Esophagus squamous epithelium (tissue), 5 donors: ENCODE data around the gene TNFSF12. TPM values are rescaled to one million over a fixed set of nuclear protein-coding genes. Genes with fewer than 3 reads are reported as not detected.

Experiments used
- DNase-seq: peaks from one replicate; lab custom pipeline; 2025; lab: John Stamatoyannopoulos, UW
- H3K27ac ChIP-seq, 4 donors: fragments of 200-600 bp; sonication (generic); one replicate each; pipeline ENCODE4 v1.5.1; 2016 to 2019; ENCODE audit warnings: mild to moderate bottlenecking in 1 of 4
- H3K27me3 ChIP-seq, 4 donors: fragments of 200-600 bp; sonication (generic); 1 replicate in 3 of 4; 2 replicates in 1 of 4; pipeline versions ENCODE4 v1.5.1 to v1.6.0; 2017 to 2021; ENCODE audit warnings: antibody characterized with exemption in 1 of 4
- H3K36me3 ChIP-seq, 3 donors: fragments of 200-600 bp; sonication (generic); one replicate each; pipeline ENCODE4 v1.5.1; 2016 to 2019
- H3K4me1 ChIP-seq, 3 donors: fragments of 200-600 bp; sonication (generic); one replicate each; pipeline ENCODE4 v1.5.1; 2017 to 2019
- H3K4me3 ChIP-seq, 4 donors: fragments of 200-600 bp; sonication (generic); 1 replicate in 3 of 4; 2 replicates in 1 of 4; pipeline ENCODE4 v1.5.1; 2016 to 2019; ENCODE audit warnings: mild to moderate bottlenecking in 2 of 4, moderate library complexity in 1 of 4
- H3K9me3 ChIP-seq, 3 donors: fragments of 200-600 bp; sonication (generic); one replicate each; pipeline ENCODE4 v1.5.1; 2016 to 2019
- POLR2A ChIP-seq, 4 donors: fragments of 450-650 bp; IDR thresholded peaks; one replicate each; pipeline ENCODE4 v1.6.1; 2017; ENCODE audit warnings: antibody characterized with exemption in 4 of 4, mild to moderate bottlenecking in 4 of 4, moderate library complexity in 3 of 4
- whole genome bisulfite sequencing, 2 donors: methylation state at CpG; one replicate each; pipeline ENCODE4 v1.1.5; 2018; 5-methylcytosine and 5-hydroxymethylcytosine counted together
- intact Hi-C: fragments of 100-400 bp; cut with DNase I; formaldehyde crosslinking; loops from one replicate; pipeline ENCODE4 v1.15.0; 2022
- small RNA-seq, 4 donors: library from RNA; depleted of rRNA; stranded (forward); fragments of <200 nt; gene quantifications; one replicate each; pipeline ENCODE3, GENCODE V24; 2016
- total RNA-seq, 4 donors: library from RNA; depleted of rRNA; stranded (reverse); fragments of >200 nt; gene quantifications; one replicate each; pipeline ENCODE4 v1.1.0, GENCODE V29; 2016
- TF ChIP-seq, protein P1 (sequence below), 6 experiments: fragments of 450-650 bp in 4 of 6; fragments of 200-600 bp in 2 of 6; sonication (generic) in 2 of 6; IDR thresholded peaks; one replicate each; pipeline ENCODE4 v1.5.1; 2016 to 2019; ENCODE audit warnings: antibody characterized with exemption in 6 of 6, mild to moderate bottlenecking in 4 of 6, moderate library complexity in 4 of 6
- donor health status: DM: yes; HTN: yes; CAD: no.

Gene TNFSF12
- total RNA-seq, 4 donors from 2014 or later: 3.5 to 41.6 (median 6.5) TPM

DNA sequence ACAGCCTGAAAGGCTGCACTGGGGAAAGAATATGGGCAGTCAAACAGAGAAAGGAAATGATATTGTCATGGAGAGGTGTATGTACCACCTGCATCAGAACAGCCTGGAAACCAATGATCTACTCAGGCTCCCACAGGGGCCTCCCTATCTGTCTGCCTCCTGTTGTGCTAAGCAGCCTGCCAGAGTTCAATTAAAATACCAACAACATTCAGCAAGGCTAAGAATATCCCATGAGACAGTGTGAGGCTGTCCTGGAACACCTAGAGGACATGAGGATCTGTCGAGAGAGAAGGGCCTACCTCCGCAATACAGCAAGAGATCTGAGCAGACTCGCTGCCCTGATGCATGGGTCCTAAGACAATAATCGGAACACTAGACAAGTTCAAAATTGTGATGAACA lies 57.4 kb downstream of the TNFSF12 start:
- peaks cover 17 to 79% (median 42%) of the 10 kb centered on the region in 3 donors for H3K36me3 ChIP-seq
- WGBS, 2 donors: 96 to 98% methylated on average over 4 of the region's 4 CpGs
- no peaks in the 10 kb centered on the region for H3K27me3 ChIP-seq
- H3K9me3 ChIP-seq: no peaks in the 10 kb centered on the region
- peaks cover 0 to 26% (median under 1%) of the 10 kb centered on the region in 3 donors for H3K4me1 ChIP-seq
- no peak overlapping the region for H3K27ac ChIP-seq
- intact Hi-C loops: no loop called here
- DNase-seq: no peak
- no peak overlapping the region for H3K4me3 ChIP-seq
- TF ChIP-seq, protein P1, sequence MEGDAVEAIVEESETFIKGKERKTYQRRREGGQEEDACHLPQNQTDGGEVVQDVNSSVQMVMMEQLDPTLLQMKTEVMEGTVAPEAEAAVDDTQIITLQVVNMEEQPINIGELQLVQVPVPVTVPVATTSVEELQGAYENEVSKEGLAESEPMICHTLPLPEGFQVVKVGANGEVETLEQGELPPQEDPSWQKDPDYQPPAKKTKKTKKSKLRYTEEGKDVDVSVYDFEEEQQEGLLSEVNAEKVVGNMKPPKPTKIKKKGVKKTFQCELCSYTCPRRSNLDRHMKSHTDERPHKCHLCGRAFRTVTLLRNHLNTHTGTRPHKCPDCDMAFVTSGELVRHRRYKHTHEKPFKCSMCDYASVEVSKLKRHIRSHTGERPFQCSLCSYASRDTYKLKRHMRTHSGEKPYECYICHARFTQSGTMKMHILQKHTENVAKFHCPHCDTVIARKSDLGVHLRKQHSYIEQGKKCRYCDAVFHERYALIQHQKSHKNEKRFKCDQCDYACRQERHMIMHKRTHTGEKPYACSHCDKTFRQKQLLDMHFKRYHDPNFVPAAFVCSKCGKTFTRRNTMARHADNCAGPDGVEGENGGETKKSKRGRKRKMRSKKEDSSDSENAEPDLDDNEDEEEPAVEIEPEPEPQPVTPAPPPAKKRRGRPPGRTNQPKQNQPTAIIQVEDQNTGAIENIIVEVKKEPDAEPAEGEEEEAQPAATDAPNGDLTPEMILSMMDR (IDR thresholded peaks at IDR 0.05): no peak
- TF ChIP-seq POLR2A (IDR thresholded peaks at IDR 0.05): no peak

Small RNA genes lying within 50 kb of the gene (small RNA-seq; reads per million reads assigned to genes)
- gene CD68 (0 reads per million in 4 donors), gene RF00019 (0 reads per million in 4 donors), gene SNORA48 (0 reads per million in 4 donors), gene SNORD10 (0 reads per million in 4 donors)

Other genes with a start within 250 kb of the TNFSF12 start
- 100 to 1,000 TPM; 324 to 543 (median 394) TPM for gene EIF5A, start 241.4 kb upstream of the TNFSF12 start, total RNA-seq
- 10 to 100 TPM; 40.9 to 80.7 (median 70.5) TPM for gene GPS2, start 233.7 kb upstream of the TNFSF12 start, total RNA-seq
- gene NEURL4, start 219.7 kb upstream of the TNFSF12 start, total RNA-seq: 10 to 100 TPM in 3 of 4 donors, 1 to 10 TPM in 1; 9.7 to 18.7 (median 14.4) TPM
- 1 to 10 TPM; 3.2 to 5.5 (median 3.8) TPM for gene ACAP1, start 212.5 kb upstream of the TNFSF12 start, total RNA-seq
- 10 to 100 TPM; 12.6 to 26.6 (median 22.1) TPM for gene KCTD11, start 196.9 kb upstream of the TNFSF12 start, total RNA-seq
- not detected for gene TMEM95, start 193.9 kb upstream of the TNFSF12 start, total RNA-seq
- 10 to 100 TPM in 2 of 4 donors, 1 to 10 TPM in 2; 6.2 to 15.2 (median 9.9) TPM for gene TNK1, start 168.0 kb upstream of the TNFSF12 start, total RNA-seq
- 10 to 100 TPM; 18.6 to 33.5 (median 24.7) TPM for gene PLSCR3, start 154.5 kb upstream of the TNFSF12 start, total RNA-seq
- gene TMEM256, start 145.0 kb upstream of the TNFSF12 start, total RNA-seq: 10 to 100 TPM; 27.9 to 88.0 (median 66.7) TPM
- 1 to 10 TPM; 1.4 to 5.3 (median 2.0) TPM for gene NLGN2, start 141.2 kb upstream of the TNFSF12 start, total RNA-seq
- gene SPEM1, start 128.7 kb upstream of the TNFSF12 start, total RNA-seq: not detected
- gene SPEM2, start 123.4 kb upstream of the TNFSF12 start, total RNA-seq: not detected
- gene SPEM3, start 120.2 kb upstream of the TNFSF12 start, total RNA-seq: not detected
- gene TMEM102, start 113.6 kb upstream of the TNFSF12 start, total RNA-seq: 10 to 100 TPM; 12.2 to 20.8 (median 16.9) TPM
- 10 to 100 TPM in 1 of 4 donors, 1 to 10 TPM in 3; 2.7 to 18.1 (median 6.1) TPM for gene FGF11, start 109.5 kb upstream of the TNFSF12 start, total RNA-seq
- 1 to 10 TPM; 2.4 to 7.2 (median 4.6) TPM for gene CHRNB1, start 104.0 kb upstream of the TNFSF12 start, total RNA-seq
- 10 to 100 TPM; 13.4 to 35.1 (median 28.5) TPM for gene ZBTB4, start 69.4 kb upstream of the TNFSF12 start, total RNA-seq
- gene SLC35G6, start 67.6 kb upstream of the TNFSF12 start, total RNA-seq: not detected
- 10 to 100 TPM; 59.3 to 94.9 (median 78.2) TPM for gene POLR2A, start 64.7 kb upstream of the TNFSF12 start, total RNA-seq
- gene TNFSF13, start 9.7 kb downstream of the TNFSF12 start, total RNA-seq: 10 to 100 TPM in 2 of 4 donors, 1 to 10 TPM in 2; 3.8 to 21.7 (median 10.9) TPM
- 10 to 100 TPM; 32.1 to 65.4 (median 48.3) TPM for gene SENP3, start 12.9 kb downstream of the TNFSF12 start, total RNA-seq
- gene CD68, start 30.6 kb downstream of the TNFSF12 start, total RNA-seq: 10 to 100 TPM; 32.1 to 52.9 (median 45.2) TPM
- gene MPDU1, start 34.8 kb downstream of the TNFSF12 start, total RNA-seq: 100 to 1,000 TPM in 2 of 4 donors, 10 to 100 TPM in 2; 69.3 to 123 (median 100) TPM
- 100 to 1,000 TPM in 2 of 4 donors, 10 to 100 TPM in 2; 89.1 to 127 (median 103) TPM for gene SOX15, start 41.0 kb downstream of the TNFSF12 start, total RNA-seq
- 10 to 100 TPM; 17.2 to 24.0 (median 20.6) TPM for gene FXR2, start 65.8 kb downstream of the TNFSF12 start, total RNA-seq
- gene SAT2, start 78.8 kb downstream of the TNFSF12 start, total RNA-seq: 10 to 100 TPM; 20.5 to 55.9 (median 31.3) TPM
- not detected for gene SHBG, start 81.1 kb downstream of the TNFSF12 start, total RNA-seq
- gene ATP1B2, start 101.9 kb downstream of the TNFSF12 start, total RNA-seq: 1 to 10 TPM in 1 of 4 donors, under 1 TPM in 2, not detected in 1; 0.09 to 1.5 (median 0.21) TPM
- 10 to 100 TPM; 26.6 to 35.1 (median 33.9) TPM for gene TP53, start 138.4 kb downstream of the TNFSF12 start, total RNA-seq
- gene WRAP53, start 139.4 kb downstream of the TNFSF12 start, total RNA-seq: 1 to 10 TPM; 3.5 to 6.0 (median 3.8) TPM
- gene EFNB3, start 156.1 kb downstream of the TNFSF12 start, total RNA-seq: 1 to 10 TPM in 3 of 4 donors, under 1 TPM in 1; 0.70 to 2.7 (median 1.9) TPM
- gene DNAH2, start 168.7 kb downstream of the TNFSF12 start, total RNA-seq: under 1 TPM in 3 of 4 donors, not detected in 1; under 0.01 to 0.04 (median 0.03) TPM